NCI-H510A treated with DMSO at 0.1 percent for 48 hours (cell line): ENCODE results near the gene ARHGEF10L.

ENCODE experiments used
- DNase-seq: peaks from one replicate; lab custom pipeline; 2025; lab: John Stamatoyannopoulos, UW

ARHGEF10L gene

GRCh38 chr1:17569200-17570139 lies 30.0 kb downstream of the ARHGEF10L start:
- no peak for DNase-seq

- DNase-seq: no peak
Measured at GRCh38 chr1:17570228-17570627, 30.7 kb downstream of the ARHGEF10L start.

GRCh38 chr1:17572264-17572985 lies 32.9 kb downstream of the ARHGEF10L start:
- no peak for DNase-seq

GRCh38 chr1:17573518-17574041 lies 34.1 kb downstream of the ARHGEF10L start:
- no peak for DNase-seq

GRCh38 chr1:17574516-17574915 lies 35.0 kb downstream of the ARHGEF10L start:
- DNase-seq: no peak

GRCh38 chr1:17575797-17576518 lies 36.5 kb downstream of the ARHGEF10L start:
- no peak for DNase-seq

- no peak for DNase-seq
Measured at GRCh38 chr1:17576519-17576853, 37.0 kb downstream of the ARHGEF10L start.

- no peak for DNase-seq
Measured at GRCh38 chr1:17577907-17578297, 38.4 kb downstream of the ARHGEF10L start.

- DNase-seq: no peak
Measured at GRCh38 chr1:17579951-17580939, 40.7 kb downstream of the ARHGEF10L start.

GRCh38 chr1:17581389-17582123 lies 42.1 kb downstream of the ARHGEF10L start:
- DNase-seq: peak; percentile 24

GRCh38 chr1:17582124-17582774 lies 42.8 kb downstream of the ARHGEF10L start:
- DNase-seq: no peak

GRCh38 chr1:17584539-17584938 lies 45.0 kb downstream of the ARHGEF10L start:
- DNase-seq: no peak

GRCh38 chr1:17585266-17585987 lies 45.9 kb downstream of the ARHGEF10L start:
- no peak for DNase-seq

- peak; percentile 26 for DNase-seq
Measured at GRCh38 chr1:17586172-17586964, 46.9 kb downstream of the ARHGEF10L start.

GRCh38 chr1:17587693-17588047 lies 48.2 kb downstream of the ARHGEF10L start:
- DNase-seq: no peak

- peak; percentile 70 for DNase-seq
Measured at GRCh38 chr1:17588048-17588871, 48.8 kb downstream of the ARHGEF10L start.

GRCh38 chr1:17591814-17592430 lies 52.4 kb downstream of the ARHGEF10L start:
- no peak for DNase-seq
